NCI-H1092 (cell line): ENCODE results near the gene SMAD5.

ENCODE experiments used
- DNase-seq: peaks from one replicate; lab custom pipeline; 2025; lab: John Stamatoyannopoulos, UW

Gene SMAD5

GRCh38 chr5:136197462-136198142 lies 65.0 kb downstream of the SMAD5 start:
- no peak for DNase-seq

GRCh38 chr5:136198453-136198852 lies 65.8 kb downstream of the SMAD5 start:
- DNase-seq: no peak

GRCh38 chr5:136199408-136199807 lies 66.8 kb downstream of the SMAD5 start:
- no peak for DNase-seq

- DNase-seq: no peak
Observed at GRCh38 chr5:136200130-136200529, 67.5 kb downstream of the SMAD5 start.

- DNase-seq: no peak
Observed at GRCh38 chr5:136200761-136201160, 68.1 kb downstream of the SMAD5 start.

GRCh38 chr5:136201870-136202269 lies 69.2 kb downstream of the SMAD5 start:
- DNase-seq: no peak

GRCh38 chr5:136202469-136203205 lies 70.0 kb downstream of the SMAD5 start:
- no peak for DNase-seq

GRCh38 chr5:136203303-136203922 lies 70.8 kb downstream of the SMAD5 start:
- DNase-seq: no peak

- DNase-seq: no peak
Observed at GRCh38 chr5:136205061-136205702, 72.5 kb downstream of the SMAD5 start.

GRCh38 chr5:136205941-136206340 lies 73.3 kb downstream of the SMAD5 start:
- no peak for DNase-seq

- no peak for DNase-seq
Observed at GRCh38 chr5:136206361-136206760, 73.7 kb downstream of the SMAD5 start.

GRCh38 chr5:136207631-136208030 lies 75.0 kb downstream of the SMAD5 start:
- no peak for DNase-seq

GRCh38 chr5:136208916-136209315 lies 76.3 kb downstream of the SMAD5 start:
- DNase-seq: no peak

- DNase-seq: no peak
Observed at GRCh38 chr5:136209346-136209910, 76.8 kb downstream of the SMAD5 start.

- no peak for DNase-seq
Observed at GRCh38 chr5:136210259-136210658, 77.6 kb downstream of the SMAD5 start.

- DNase-seq: no peak
Observed at GRCh38 chr5:136211282-136212040, 78.8 kb downstream of the SMAD5 start.

GRCh38 chr5:136212252-136212721 lies 79.6 kb downstream of the SMAD5 start:
- DNase-seq: peak; percentile 27

- DNase-seq: no peak
Observed at GRCh38 chr5:136213919-136214493, 81.4 kb downstream of the SMAD5 start.

- no peak for DNase-seq
Observed at GRCh38 chr5:136215812-136216211, 83.2 kb downstream of the SMAD5 start.

- no peak for DNase-seq
Observed at GRCh38 chr5:136216230-136216629, 83.6 kb downstream of the SMAD5 start.

- no peak for DNase-seq
Observed at GRCh38 chr5:136221340-136221739, 88.7 kb downstream of the SMAD5 start.
